ENCODE results near the gene ESD.

Gene ESD

DNA sequence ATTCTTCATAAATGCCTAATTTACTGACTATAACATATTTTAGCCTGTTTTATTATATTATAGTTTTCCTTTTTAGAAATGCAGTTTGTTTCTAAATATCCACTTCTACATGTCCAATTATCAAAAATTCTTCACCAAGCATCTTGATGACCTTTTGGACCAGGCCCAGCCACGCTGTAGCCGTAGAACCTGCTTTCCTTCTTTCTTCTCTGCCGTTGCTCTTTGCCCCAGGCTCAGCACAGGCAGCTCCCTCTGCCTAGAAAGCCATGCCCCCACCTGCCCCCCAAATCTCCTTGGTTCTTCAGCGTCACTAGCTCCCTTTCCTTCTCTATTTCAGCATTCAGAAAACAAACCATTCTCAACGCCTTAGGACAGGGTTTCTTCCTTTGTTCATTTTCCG lies 65.4 kb downstream of the ESD start:
- no peak for TF ChIP-seq SIN3A (IDR thresholded peaks at IDR 0.05; ENCODE audit: borderline replicate concordance, insufficient read depth, low read length)

DNA sequence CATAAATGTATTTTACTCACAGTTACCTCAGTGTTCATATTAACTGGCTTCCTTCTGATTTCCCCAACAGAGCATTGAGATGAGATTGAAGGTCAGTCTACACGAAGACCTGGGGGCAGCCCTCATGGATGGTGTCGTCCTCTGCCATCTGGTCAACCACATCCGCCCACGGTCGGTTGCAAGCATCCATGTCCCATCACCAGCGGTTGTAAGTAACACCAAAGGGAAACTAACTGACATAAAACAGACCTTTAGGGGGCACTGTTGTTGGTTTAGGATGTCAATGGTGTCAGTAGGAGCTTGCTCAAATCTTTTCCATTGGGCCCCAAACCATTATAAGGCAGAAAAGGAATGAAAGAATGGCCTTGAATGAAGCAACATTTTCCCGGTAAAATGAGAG lies 68.2 kb downstream of the ESD start:
- TF ChIP-seq SIN3A (IDR thresholded peaks at IDR 0.05; ENCODE audit: borderline replicate concordance, insufficient read depth, low read length) (no peak), TAF1 (IDR thresholded peaks at IDR 0.05; ENCODE audit: borderline replicate concordance, insufficient read depth, low read length) (no peak)
- TF ChIP-seq, protein P1, sequence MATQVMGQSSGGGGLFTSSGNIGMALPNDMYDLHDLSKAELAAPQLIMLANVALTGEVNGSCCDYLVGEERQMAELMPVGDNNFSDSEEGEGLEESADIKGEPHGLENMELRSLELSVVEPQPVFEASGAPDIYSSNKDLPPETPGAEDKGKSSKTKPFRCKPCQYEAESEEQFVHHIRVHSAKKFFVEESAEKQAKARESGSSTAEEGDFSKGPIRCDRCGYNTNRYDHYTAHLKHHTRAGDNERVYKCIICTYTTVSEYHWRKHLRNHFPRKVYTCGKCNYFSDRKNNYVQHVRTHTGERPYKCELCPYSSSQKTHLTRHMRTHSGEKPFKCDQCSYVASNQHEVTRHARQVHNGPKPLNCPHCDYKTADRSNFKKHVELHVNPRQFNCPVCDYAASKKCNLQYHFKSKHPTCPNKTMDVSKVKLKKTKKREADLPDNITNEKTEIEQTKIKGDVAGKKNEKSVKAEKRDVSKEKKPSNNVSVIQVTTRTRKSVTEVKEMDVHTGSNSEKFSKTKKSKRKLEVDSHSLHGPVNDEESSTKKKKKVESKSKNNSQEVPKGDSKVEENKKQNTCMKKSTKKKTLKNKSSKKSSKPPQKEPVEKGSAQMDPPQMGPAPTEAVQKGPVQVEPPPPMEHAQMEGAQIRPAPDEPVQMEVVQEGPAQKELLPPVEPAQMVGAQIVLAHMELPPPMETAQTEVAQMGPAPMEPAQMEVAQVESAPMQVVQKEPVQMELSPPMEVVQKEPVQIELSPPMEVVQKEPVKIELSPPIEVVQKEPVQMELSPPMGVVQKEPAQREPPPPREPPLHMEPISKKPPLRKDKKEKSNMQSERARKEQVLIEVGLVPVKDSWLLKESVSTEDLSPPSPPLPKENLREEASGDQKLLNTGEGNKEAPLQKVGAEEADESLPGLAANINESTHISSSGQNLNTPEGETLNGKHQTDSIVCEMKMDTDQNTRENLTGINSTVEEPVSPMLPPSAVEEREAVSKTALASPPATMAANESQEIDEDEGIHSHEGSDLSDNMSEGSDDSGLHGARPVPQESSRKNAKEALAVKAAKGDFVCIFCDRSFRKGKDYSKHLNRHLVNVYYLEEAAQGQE (IDR thresholded peaks at IDR 0.05; ENCODE audit: insufficient read depth in 1 of 2, low read depth in 2 of 2, low read length in 2 of 2), result no peak

DNA sequence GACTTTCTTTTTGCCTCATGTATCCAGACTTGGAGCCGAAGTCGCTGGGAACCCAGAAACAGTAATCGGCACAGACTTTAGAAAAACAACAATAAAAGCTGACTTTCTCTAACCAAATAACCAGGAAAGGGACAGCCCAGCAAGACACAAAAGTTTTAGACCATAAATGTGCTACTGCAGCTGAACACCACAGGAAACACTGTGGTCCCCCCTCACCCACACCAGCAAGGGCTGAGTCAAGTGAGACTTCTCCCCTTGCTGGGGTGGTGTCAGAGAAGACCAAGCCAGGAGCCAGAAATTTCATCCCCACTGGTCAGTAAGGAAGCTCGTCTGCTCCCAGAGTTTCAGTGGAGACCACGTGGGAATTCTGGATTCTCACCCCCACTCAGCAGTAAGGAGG lies 70.6 kb downstream of the ESD start:
- TF ChIP-seq FOXP2 (optimal IDR thresholded peaks at IDR 0.05; ENCODE audit: borderline replicate concordance, extremely low read depth, extremely low read length, insufficient read depth) (no peak), POLR2AphosphoS5 (IDR thresholded peaks at IDR 0.05; ENCODE audit: low read depth, low read length) (no peak), TAF1 (IDR thresholded peaks at IDR 0.05; ENCODE audit: borderline replicate concordance, insufficient read depth, low read length) (no peak), SIN3A (IDR thresholded peaks at IDR 0.05; ENCODE audit: borderline replicate concordance, insufficient read depth, low read length) (no peak)
- TF ChIP-seq, protein P1 (IDR thresholded peaks at IDR 0.05; ENCODE audit: insufficient read depth in 1 of 2, low read depth in 2 of 2, low read length in 2 of 2), result no peak

Measured in PFSK-1 (cell line).